Measurements from ENCODE around the gene PCYT2. TPM values are rescaled to one million over a fixed set of nuclear protein-coding genes. Genes with fewer than 3 reads are reported as not detected.

The PCYT2 gene
- total RNA-seq, 1 experiment from 2014 or later, result 31.4 TPM

DNA sequence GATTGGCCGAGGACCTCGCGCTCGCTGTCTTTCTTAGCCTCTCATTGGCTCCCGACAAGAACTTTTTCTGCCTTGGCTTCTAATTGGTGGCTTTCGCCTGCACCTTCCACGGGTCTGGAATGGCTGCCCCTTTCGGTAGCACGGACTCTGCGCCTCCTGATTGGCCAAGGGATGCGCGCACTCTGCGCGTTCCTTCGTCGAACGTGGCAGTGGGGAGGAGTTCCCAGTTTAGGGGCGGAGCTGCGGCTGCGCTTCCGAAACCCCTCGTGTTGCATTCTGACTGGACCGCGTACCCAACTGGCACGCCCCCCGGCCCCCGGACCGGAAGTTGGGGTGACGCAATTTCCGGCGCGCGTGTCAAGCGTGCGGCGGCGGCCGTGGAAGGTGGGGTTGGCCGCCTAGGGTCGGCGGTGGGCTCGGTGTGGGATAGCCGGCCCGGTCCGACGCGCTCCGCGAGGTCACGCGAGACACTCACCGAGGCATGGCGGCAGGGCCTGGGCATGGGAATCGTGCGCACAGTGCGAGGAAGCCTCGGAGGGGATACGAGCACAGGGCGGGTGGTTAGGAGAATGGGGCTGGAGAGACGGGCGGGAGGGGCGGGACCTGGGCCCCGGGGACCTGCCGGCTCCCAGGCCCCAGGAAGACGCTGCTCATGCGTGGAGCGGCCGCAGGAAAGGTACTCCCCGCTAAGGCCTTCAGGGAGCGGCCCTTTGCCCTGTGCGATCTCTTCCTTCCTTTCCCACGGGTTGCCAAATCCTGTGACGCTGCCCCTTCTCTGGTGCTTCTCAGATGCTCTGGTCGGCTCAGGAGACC is 50.2 kb downstream of the PCYT2 start:
- POLR2A ChIA-PET, result interaction anchor here (1.6 kb wide), 1 partner anchor 9 kb away, joined by 12 read pairs; no protein-coding TSS in a partner anchor
- Mint-ChIP-seq H3K27ac (peak overlapping the region; percentile 98), H3K4me3 (peak overlapping the region; percentile 95), H3K27me3 (ENCODE audit: low read depth) (no peaks in the 10 kb centered on the region; the same call in 1 of the 2 replicates), H3K9me3 (no peaks in the 10 kb centered on the region), H3K36me3 (peaks cover 33% of the 10 kb centered on the region), H3K4me1 (peaks cover 25% of the 10 kb centered on the region)
- CTCF ChIA-PET, result interaction anchor here (0.7 to 1.0 kb wide), 5 partner anchors 8 to 177 kb away, joined by 3 to 12 read pairs (median 4); partner anchors contain the start of genes ARL16, HGS and RAC3
- peak; percentile 99 for DNase-seq (ENCODE audit: low spot score)
- ATAC-seq, result peak; percentile 92
- TF ChIP-seq, protein P1, sequence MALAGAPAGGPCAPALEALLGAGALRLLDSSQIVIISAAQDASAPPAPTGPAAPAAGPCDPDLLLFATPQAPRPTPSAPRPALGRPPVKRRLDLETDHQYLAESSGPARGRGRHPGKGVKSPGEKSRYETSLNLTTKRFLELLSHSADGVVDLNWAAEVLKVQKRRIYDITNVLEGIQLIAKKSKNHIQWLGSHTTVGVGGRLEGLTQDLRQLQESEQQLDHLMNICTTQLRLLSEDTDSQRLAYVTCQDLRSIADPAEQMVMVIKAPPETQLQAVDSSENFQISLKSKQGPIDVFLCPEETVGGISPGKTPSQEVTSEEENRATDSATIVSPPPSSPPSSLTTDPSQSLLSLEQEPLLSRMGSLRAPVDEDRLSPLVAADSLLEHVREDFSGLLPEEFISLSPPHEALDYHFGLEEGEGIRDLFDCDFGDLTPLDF (CRISPR knock-in tag; IDR thresholded peaks at IDR 0.05), result no peak
- TF ChIP-seq PRRX2 (CRISPR knock-in tag; IDR thresholded peaks at IDR 0.05) (peak; percentile 94), RELA (CRISPR knock-in tag; IDR thresholded peaks at IDR 0.05; ENCODE audit: borderline replicate concordance) (no peak), NFE2L1 (CRISPR knock-in tag; IDR thresholded peaks at IDR 0.05) (0 out of 2 replicates have a peak, but pooled peaks have one; percentile 50), ZNF138 (CRISPR knock-in tag; conservative IDR thresholded peaks at IDR 0.05) (no peak), TP53 (CRISPR knock-in tag; IDR thresholded peaks at IDR 0.05) (no peak), ZNF416 (CRISPR knock-in tag; IDR thresholded peaks at IDR 0.05) (peak; percentile 70; the same call in 1 of the 2 replicates), NFATC4 (CRISPR knock-in tag; IDR thresholded peaks at IDR 0.05) (peak; percentile 69), JAZF1 (CRISPR knock-in tag; IDR thresholded peaks at IDR 0.05) (no peak), NR3C1 (CRISPR knock-in tag; conservative IDR thresholded peaks at IDR 0.05; ENCODE audit: low read depth) (no peak), ZNF671 (CRISPR knock-in tag; IDR thresholded peaks at IDR 0.05) (peak; percentile 92), EMX1 (CRISPR knock-in tag; IDR thresholded peaks at IDR 0.05) (peak; percentile 96), ZNF317 (CRISPR knock-in tag; IDR thresholded peaks at IDR 0.05; ENCODE audit: borderline replicate concordance, low read depth) (no peak), GABPB1 (CRISPR knock-in tag; IDR thresholded peaks at IDR 0.05) (peak; percentile 99), FOXP1 (CRISPR knock-in tag; IDR thresholded peaks at IDR 0.05; ENCODE audit: borderline replicate concordance) (peak; percentile 85), IRF2 (CRISPR knock-in tag; IDR thresholded peaks at IDR 0.05; ENCODE audit: borderline replicate concordance, low read depth) (no peak)
- TF ChIP-seq, protein P2, sequence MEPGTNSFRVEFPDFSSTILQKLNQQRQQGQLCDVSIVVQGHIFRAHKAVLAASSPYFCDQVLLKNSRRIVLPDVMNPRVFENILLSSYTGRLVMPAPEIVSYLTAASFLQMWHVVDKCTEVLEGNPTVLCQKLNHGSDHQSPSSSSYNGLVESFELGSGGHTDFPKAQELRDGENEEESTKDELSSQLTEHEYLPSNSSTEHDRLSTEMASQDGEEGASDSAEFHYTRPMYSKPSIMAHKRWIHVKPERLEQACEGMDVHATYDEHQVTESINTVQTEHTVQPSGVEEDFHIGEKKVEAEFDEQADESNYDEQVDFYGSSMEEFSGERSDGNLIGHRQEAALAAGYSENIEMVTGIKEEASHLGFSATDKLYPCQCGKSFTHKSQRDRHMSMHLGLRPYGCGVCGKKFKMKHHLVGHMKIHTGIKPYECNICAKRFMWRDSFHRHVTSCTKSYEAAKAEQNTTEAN (CRISPR knock-in tag; IDR thresholded peaks at IDR 0.05), result 0 out of 2 replicates have a peak, but pooled peaks have one; percentile 21
- TF ChIP-seq, protein P3, sequence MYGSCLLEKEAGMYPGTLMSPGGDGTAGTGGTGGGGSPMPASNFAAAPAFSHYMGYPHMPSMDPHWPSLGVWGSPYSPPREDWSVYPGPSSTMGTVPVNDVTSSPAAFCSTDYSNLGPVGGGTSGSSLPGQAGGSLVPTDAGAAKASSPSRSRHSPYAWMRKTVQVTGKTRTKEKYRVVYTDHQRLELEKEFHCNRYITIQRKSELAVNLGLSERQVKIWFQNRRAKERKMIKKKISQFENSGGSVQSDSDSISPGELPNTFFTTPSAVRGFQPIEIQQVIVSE (CRISPR knock-in tag; IDR thresholded peaks at IDR 0.05; ENCODE audit: borderline replicate concordance), result no peak
- TF ChIP-seq, protein P4, sequence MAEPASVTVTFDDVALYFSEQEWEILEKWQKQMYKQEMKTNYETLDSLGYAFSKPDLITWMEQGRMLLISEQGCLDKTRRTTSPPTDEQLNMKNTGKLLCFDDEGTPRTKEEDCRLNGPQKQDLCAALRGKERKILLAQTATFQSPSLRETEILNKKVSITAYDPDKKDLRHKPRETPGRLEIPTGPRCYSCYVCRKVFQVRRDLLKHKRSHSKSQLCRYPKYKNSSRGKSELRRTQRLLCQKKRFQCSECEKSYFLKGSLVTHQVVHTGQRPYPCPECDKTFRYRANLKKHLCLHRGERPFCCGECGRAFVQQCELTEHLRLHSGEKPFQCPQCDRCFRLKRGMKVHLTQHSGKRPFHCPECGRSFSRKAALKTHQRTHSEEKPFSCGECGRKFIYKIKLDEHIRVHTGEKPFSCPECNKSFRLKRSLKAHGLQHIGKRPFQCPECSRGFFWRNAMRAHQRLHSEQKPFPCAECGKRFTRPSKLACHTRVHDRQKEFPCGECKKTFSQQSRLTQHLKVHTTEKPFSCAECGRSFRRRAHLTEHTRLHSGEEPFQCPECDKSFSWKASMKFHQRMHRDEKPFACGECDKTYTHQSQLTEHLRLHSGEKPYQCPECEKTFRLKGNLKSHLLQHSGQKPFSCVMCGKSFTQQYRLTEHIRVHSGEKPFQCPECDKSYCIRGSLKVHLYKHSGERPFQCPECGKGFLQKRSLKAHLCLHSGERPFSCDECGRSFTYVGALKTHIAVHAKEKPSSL (CRISPR knock-in tag; conservative IDR thresholded peaks at IDR 0.05), result no peak
- TF ChIP-seq, protein P5, sequence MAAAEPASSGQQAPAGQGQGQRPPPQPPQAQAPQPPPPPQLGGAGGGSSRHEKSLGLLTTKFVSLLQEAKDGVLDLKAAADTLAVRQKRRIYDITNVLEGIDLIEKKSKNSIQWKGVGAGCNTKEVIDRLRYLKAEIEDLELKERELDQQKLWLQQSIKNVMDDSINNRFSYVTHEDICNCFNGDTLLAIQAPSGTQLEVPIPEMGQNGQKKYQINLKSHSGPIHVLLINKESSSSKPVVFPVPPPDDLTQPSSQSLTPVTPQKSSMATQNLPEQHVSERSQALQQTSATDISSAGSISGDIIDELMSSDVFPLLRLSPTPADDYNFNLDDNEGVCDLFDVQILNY (CRISPR knock-in tag; IDR thresholded peaks at IDR 0.05), result no peak
- TF ChIP-seq, protein P6, sequence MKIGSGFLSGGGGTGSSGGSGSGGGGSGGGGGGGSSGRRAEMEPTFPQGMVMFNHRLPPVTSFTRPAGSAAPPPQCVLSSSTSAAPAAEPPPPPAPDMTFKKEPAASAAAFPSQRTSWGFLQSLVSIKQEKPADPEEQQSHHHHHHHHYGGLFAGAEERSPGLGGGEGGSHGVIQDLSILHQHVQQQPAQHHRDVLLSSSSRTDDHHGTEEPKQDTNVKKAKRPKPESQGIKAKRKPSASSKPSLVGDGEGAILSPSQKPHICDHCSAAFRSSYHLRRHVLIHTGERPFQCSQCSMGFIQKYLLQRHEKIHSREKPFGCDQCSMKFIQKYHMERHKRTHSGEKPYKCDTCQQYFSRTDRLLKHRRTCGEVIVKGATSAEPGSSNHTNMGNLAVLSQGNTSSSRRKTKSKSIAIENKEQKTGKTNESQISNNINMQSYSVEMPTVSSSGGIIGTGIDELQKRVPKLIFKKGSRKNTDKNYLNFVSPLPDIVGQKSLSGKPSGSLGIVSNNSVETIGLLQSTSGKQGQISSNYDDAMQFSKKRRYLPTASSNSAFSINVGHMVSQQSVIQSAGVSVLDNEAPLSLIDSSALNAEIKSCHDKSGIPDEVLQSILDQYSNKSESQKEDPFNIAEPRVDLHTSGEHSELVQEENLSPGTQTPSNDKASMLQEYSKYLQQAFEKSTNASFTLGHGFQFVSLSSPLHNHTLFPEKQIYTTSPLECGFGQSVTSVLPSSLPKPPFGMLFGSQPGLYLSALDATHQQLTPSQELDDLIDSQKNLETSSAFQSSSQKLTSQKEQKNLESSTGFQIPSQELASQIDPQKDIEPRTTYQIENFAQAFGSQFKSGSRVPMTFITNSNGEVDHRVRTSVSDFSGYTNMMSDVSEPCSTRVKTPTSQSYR (CRISPR knock-in tag; IDR thresholded peaks at IDR 0.05), result no peak
- TF ChIP-seq, protein P7, sequence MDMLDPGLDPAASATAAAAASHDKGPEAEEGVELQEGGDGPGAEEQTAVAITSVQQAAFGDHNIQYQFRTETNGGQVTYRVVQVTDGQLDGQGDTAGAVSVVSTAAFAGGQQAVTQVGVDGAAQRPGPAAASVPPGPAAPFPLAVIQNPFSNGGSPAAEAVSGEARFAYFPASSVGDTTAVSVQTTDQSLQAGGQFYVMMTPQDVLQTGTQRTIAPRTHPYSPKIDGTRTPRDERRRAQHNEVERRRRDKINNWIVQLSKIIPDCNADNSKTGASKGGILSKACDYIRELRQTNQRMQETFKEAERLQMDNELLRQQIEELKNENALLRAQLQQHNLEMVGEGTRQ (CRISPR knock-in tag; IDR thresholded peaks at IDR 0.05), result peak; percentile 63
- TF ChIP-seq, protein P8, sequence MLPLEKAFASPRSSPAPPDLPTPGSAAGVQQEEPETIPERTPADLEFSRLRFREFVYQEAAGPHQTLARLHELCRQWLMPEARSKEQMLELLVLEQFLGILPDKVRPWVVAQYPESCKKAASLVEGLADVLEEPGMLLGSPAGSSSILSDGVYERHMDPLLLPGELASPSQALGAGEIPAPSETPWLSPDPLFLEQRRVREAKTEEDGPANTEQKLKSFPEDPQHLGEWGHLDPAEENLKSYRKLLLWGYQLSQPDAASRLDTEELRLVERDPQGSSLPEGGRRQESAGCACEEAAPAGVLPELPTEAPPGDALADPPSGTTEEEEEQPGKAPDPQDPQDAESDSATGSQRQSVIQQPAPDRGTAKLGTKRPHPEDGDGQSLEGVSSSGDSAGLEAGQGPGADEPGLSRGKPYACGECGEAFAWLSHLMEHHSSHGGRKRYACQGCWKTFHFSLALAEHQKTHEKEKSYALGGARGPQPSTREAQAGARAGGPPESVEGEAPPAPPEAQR (CRISPR knock-in tag; IDR thresholded peaks at IDR 0.05), result peak; percentile 99
